Loucy (cell line): ENCODE results near the gene SHMT2.

ENCODE experiments used
- H2AFZ ChIP-seq: fragments of 200-600 bp; sonication (generic); 2 replicates; pipeline ENCODE4 v1.6.0; 2016; ENCODE audit warnings: antibody characterized with exemption, mild to moderate bottlenecking, low read length, moderate library complexity
- H3F3A ChIP-seq: fragments of 200-600 bp; 2 replicates; pipeline ENCODE4 v1.6.0; 2016; ENCODE audit warnings: antibody characterized with exemption, low read depth, mild to moderate bottlenecking
- H3K27me3 ChIP-seq: fragments of 200-600 bp; sonication (generic); 2 replicates; pipeline ENCODE4 v1.6.1; 2014; ENCODE audit warnings: low read length, mild to moderate bottlenecking; ENCODE audit not compliant: insufficient read depth, poor library complexity, severe bottlenecking
- H3K36me3 ChIP-seq: fragments of 200-600 bp; sonication (generic); 2 replicates; pipeline ENCODE4 v1.6.1; 2016; ENCODE audit warnings: low read length; ENCODE audit not compliant: insufficient read depth
- H3K4me1 ChIP-seq: fragments of 200-600 bp; sonication (generic); 2 replicates; pipeline ENCODE4 v1.5.1; 2014; ENCODE audit warnings: low read length, mild to moderate bottlenecking; ENCODE audit not compliant: insufficient read depth, poor library complexity, severe bottlenecking
- H3K4me2 ChIP-seq: fragments of 200-600 bp; sonication (generic); 2 replicates; pipeline ENCODE4 v1.6.0; 2014; ENCODE audit warnings: antibody characterized with exemption, low read length, low read depth, mild to moderate bottlenecking; ENCODE audit not compliant: poor library complexity, severe bottlenecking
- H3K4me3 ChIP-seq: fragments of 200-600 bp; sonication (generic); 2 replicates; pipeline ENCODE4 v1.5.1; 2014; ENCODE audit warnings: low read length, mild to moderate bottlenecking, mixed read lengths; ENCODE audit not compliant: poor library complexity, severe bottlenecking
- H3K79me2 ChIP-seq: fragments of 200-600 bp; sonication (generic); 2 replicates; pipeline ENCODE4 v1.6.1; 2014; ENCODE audit warnings: low read length; ENCODE audit not compliant: insufficient read depth
- H3K9ac ChIP-seq: fragments of 200-600 bp; sonication (generic); 2 replicates; pipeline ENCODE4 v1.6.0; 2014; ENCODE audit warnings: mild to moderate bottlenecking, low read depth, low read length, moderate library complexity; ENCODE audit not compliant: poor library complexity, severe bottlenecking
- H3K9me2 ChIP-seq: fragments of 200-600 bp; sonication (generic); replicated peaks from 2 replicates; pipeline ENCODE4 v1.6.1; 2016; ENCODE audit warnings: low read depth, low read length, mixed read lengths
- H3K9me3 ChIP-seq: fragments of 200-600 bp; sonication (generic); 2 replicates; pipeline ENCODE4 v1.6.1; 2014; ENCODE audit warnings: mild to moderate bottlenecking, antibody characterized with exemption, low read length, low read depth; ENCODE audit not compliant: insufficient read depth
- H4K20me1 ChIP-seq: fragments of 200-600 bp; sonication (generic); 2 replicates; pipeline ENCODE4 v1.6.0; 2014; ENCODE audit warnings: antibody characterized with exemption, low read length, mild to moderate bottlenecking; ENCODE audit not compliant: insufficient read depth, poor library complexity, severe bottlenecking
- EZH2phosphoT487 ChIP-seq: fragments of 200-600 bp; IDR thresholded peaks from 2 replicates; pipeline ENCODE4 v1.6.1; 2018; ENCODE audit warnings: antibody characterized with exemption, mild to moderate bottlenecking, moderate library complexity, borderline replicate concordance
- TF ChIP-seq, protein P1 (sequence below): fragments of 200-600 bp; sonication (generic); conservative IDR thresholded peaks from 2 replicates; pipeline ENCODE4 v1.5.1; 2014; ENCODE audit warnings: mild to moderate bottlenecking, antibody characterized with exemption, low read length

The SHMT2 gene

DNA sequence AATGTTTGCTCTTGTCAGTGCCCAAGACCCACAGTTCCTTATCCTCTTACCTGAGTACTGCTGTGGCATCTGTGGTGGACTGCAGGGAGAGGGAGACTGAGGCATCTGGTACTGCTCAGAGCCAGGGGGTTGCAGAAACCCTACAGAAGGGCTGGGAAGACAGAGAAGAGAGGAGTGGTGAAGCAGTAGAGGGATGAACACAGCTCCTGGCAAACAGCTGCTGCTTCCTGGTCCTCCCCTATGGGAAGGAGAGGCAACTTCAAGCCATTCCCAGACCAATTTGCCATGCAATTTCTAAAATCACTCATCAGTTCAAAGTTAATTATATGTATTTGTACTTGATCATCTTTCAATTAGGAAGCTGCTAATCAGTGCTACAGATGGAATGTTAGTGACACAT is 37.2 kb downstream of the SHMT2 start:
- no peak overlapping the region for H3K4me3 ChIP-seq
- H3K9ac ChIP-seq = no peak overlapping the region
- H3K4me2 ChIP-seq = no peak overlapping the region
- no peaks in the 10 kb centered on the region for H4K20me1 ChIP-seq
- no peaks in the 10 kb centered on the region for H3K27me3 ChIP-seq
- no peaks in the 10 kb centered on the region for H3K79me2 ChIP-seq
- peaks cover 35% of the 10 kb centered on the region for H3K36me3 ChIP-seq
- no peak overlapping the region for H2AFZ ChIP-seq
- TF ChIP-seq, protein P1, sequence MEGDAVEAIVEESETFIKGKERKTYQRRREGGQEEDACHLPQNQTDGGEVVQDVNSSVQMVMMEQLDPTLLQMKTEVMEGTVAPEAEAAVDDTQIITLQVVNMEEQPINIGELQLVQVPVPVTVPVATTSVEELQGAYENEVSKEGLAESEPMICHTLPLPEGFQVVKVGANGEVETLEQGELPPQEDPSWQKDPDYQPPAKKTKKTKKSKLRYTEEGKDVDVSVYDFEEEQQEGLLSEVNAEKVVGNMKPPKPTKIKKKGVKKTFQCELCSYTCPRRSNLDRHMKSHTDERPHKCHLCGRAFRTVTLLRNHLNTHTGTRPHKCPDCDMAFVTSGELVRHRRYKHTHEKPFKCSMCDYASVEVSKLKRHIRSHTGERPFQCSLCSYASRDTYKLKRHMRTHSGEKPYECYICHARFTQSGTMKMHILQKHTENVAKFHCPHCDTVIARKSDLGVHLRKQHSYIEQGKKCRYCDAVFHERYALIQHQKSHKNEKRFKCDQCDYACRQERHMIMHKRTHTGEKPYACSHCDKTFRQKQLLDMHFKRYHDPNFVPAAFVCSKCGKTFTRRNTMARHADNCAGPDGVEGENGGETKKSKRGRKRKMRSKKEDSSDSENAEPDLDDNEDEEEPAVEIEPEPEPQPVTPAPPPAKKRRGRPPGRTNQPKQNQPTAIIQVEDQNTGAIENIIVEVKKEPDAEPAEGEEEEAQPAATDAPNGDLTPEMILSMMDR = no peak
- no peak for TF ChIP-seq EZH2phosphoT487
- no peaks in the 10 kb centered on the region for H3K9me3 ChIP-seq
- no peaks in the 10 kb centered on the region for H3K9me2 ChIP-seq
- no peaks in the 10 kb centered on the region for H3K4me1 ChIP-seq
- H3F3A ChIP-seq = no peaks in the 10 kb centered on the region

DNA sequence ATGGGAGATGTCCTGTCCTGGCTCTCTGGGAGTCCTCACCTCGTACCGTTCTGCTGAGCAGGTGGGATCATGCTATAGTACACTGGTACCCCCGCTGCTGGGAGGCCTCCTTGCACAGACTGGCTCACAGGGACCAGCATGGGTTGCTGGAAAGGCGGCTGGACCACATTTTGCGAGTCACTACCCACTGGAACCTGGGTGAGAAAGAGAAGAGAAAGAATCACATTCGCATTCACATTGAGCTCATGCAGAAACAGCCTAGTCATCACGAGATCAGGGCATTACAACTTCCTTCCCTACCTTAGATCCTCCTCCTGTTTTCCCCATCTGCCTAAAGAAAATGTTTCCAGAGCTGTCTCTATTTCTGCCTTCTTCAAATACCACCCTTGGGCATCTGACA is 38.8 kb downstream of the SHMT2 start:
- TF ChIP-seq, protein P1 = no peak
- no peak for TF ChIP-seq EZH2phosphoT487
- Histone ChIP-seq H3K4me3 (no peak overlapping the region), H3F3A (no peaks in the 10 kb centered on the region), H3K4me1 (no peaks in the 10 kb centered on the region), H3K9ac (no peak overlapping the region), H4K20me1 (no peaks in the 10 kb centered on the region), H3K9me2 (no peaks in the 10 kb centered on the region), H2AFZ (no peak overlapping the region), H3K79me2 (no peaks in the 10 kb centered on the region), H3K9me3 (no peaks in the 10 kb centered on the region), H3K36me3 (peaks cover 44% of the 10 kb centered on the region), H3K4me2 (no peak overlapping the region), H3K27me3 (no peaks in the 10 kb centered on the region)

DNA sequence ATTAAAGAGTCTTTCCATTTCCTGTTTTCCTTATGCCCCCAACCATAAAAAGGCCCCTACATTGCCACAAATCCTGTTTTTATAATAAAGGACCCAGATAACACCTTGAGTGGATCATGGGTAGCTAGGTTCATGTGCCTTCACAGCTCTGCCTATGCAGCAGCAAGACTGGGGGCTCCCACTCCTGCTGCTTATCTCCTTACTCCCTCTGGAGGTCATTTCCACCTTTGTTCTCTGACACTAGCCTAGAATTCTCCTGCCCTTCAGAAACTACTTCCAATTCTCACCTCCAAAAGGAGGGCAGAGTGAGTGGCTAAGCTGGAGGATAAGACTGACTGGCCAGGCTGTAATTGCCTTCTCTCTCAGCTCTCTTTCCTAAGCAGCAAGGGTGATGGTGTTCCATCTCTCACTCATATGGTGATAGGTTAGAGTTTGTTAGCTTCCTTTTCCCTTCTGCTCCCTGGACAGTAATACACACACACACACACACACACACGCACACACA is 41.5 kb downstream of the SHMT2 start:
- Histone ChIP-seq H3K9ac (no peak overlapping the region), H3K9me2 (no peaks in the 10 kb centered on the region), H3K27me3 (no peaks in the 10 kb centered on the region), H3K9me3 (no peaks in the 10 kb centered on the region), H3F3A (no peaks in the 10 kb centered on the region), H4K20me1 (no peaks in the 10 kb centered on the region), H3K79me2 (no peaks in the 10 kb centered on the region), H3K36me3 (peaks cover 46% of the 10 kb centered on the region), H3K4me2 (no peak overlapping the region), H2AFZ (no peak overlapping the region), H3K4me1 (no peaks in the 10 kb centered on the region), H3K4me3 (no peak overlapping the region)
- TF ChIP-seq EZH2phosphoT487 = no peak
- TF ChIP-seq, protein P1 = peak; percentile 24
